ENCODE data around the gene KDSR.

DNA sequence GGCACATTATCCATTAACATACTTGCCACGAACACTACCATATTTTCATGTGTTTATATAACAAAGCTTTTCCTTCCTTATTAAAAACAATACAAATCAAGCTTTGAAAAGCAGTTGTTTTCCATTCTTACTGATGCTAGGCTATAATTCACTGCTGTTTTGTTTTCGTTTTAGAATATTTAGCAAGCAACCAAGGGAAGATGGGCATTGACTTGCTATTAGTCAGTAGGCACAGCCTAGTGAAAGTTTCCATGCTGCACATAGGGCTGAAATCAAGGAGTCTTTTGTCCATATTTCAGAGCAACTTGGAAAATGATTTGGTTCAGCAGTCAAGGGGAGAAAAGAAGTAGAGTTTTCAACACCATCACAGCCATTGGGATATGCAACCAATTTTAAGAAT, 78.7 kb downstream of the KDSR start:
- TF ChIP-seq, protein P1, sequence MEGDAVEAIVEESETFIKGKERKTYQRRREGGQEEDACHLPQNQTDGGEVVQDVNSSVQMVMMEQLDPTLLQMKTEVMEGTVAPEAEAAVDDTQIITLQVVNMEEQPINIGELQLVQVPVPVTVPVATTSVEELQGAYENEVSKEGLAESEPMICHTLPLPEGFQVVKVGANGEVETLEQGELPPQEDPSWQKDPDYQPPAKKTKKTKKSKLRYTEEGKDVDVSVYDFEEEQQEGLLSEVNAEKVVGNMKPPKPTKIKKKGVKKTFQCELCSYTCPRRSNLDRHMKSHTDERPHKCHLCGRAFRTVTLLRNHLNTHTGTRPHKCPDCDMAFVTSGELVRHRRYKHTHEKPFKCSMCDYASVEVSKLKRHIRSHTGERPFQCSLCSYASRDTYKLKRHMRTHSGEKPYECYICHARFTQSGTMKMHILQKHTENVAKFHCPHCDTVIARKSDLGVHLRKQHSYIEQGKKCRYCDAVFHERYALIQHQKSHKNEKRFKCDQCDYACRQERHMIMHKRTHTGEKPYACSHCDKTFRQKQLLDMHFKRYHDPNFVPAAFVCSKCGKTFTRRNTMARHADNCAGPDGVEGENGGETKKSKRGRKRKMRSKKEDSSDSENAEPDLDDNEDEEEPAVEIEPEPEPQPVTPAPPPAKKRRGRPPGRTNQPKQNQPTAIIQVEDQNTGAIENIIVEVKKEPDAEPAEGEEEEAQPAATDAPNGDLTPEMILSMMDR (IDR thresholded peaks at IDR 0.05; ENCODE audit: poor library complexity), result no peak
- no peak for TF ChIP-seq EZH2phosphoT487 (IDR thresholded peaks at IDR 0.05; ENCODE audit: low read depth, severe bottlenecking, unreplicated experiment)
